ENCODE results near the gene NCOR2.
A peak's percentile ranks its signal among the peaks of the same experiment; 100 is the strongest.

The NCOR2 gene

GRCh38 chr12:124558313-124558712 is 9.1 kb downstream of the NCOR2 start:
- no peak for DNase-seq

- peak; percentile 64 to 73 for DNase-seq
Measured at GRCh38 chr12:124557518-124558223, 9.7 kb downstream of the NCOR2 start.

- DNase-seq = peak in 1 of 2 experiments; percentile 55
Measured at GRCh38 chr12:124556896-124557501, 10.4 kb downstream of the NCOR2 start.

GRCh38 chr12:124556074-124556466 is 11.3 kb downstream of the NCOR2 start:
- no peak for DNase-seq

GRCh38 chr12:124555168-124556073 is 12.0 kb downstream of the NCOR2 start:
- no peak for DNase-seq

- no peak for DNase-seq
Measured at GRCh38 chr12:124554429-124555029, 12.9 kb downstream of the NCOR2 start.

GRCh38 chr12:124553862-124554428 is 13.5 kb downstream of the NCOR2 start:
- DNase-seq = no peak

- DNase-seq = peak; percentile 84 to 91
Measured at GRCh38 chr12:124551268-124552144, 15.9 kb downstream of the NCOR2 start.

- DNase-seq = no peak
Measured at GRCh38 chr12:124550123-124551089, 17.0 kb downstream of the NCOR2 start.

GRCh38 chr12:124549629-124550028 is 17.8 kb downstream of the NCOR2 start:
- DNase-seq = peak in 1 of 2 experiments; percentile 54

GRCh38 chr12:124548854-124549378 is 18.5 kb downstream of the NCOR2 start:
- peak; percentile 92 to 98 for DNase-seq

GRCh38 chr12:124547626-124548025 is 19.8 kb downstream of the NCOR2 start:
- DNase-seq = no peak

GRCh38 chr12:124545508-124546418 is 21.6 kb downstream of the NCOR2 start:
- no peak for DNase-seq

- DNase-seq = no peak
Measured at GRCh38 chr12:124544983-124545382, 22.4 kb downstream of the NCOR2 start.

- DNase-seq = peak; percentile 39 to 67
Measured at GRCh38 chr12:124544311-124544970, 23.0 kb downstream of the NCOR2 start.

GRCh38 chr12:124543590-124544310 is 23.7 kb downstream of the NCOR2 start:
- peak; percentile 76 to 88 for DNase-seq

- no peak for DNase-seq
Measured at GRCh38 chr12:124543052-124543589, 24.3 kb downstream of the NCOR2 start.
